Stimulated activated CD4-positive, alpha-beta T cell treated with anti-CD3 and anti-CD28 coated beads, Interleukin-4, amount 100 ng/mL, for 1 hour (primary cell): ENCODE data around the gene ACHE.
"Not testable (repeated sequence)": the region's sequence is repeated elsewhere in the genome, so short reads cannot be mapped to it uniquely, and the experiment has no call there.

Experiments
- DNase-seq: peaks from one replicate; pipeline ENCODE4 v3.0.0-alpha.2; 2020

ACHE gene

GRCh38 chr7:100860702-100861615 is 34.7 kb downstream of the ACHE start:
- no peak for DNase-seq

- no peak for DNase-seq
These were observed 35.8 kb downstream of the ACHE start for GRCh38 chr7:100859856-100860255.

DNA sequence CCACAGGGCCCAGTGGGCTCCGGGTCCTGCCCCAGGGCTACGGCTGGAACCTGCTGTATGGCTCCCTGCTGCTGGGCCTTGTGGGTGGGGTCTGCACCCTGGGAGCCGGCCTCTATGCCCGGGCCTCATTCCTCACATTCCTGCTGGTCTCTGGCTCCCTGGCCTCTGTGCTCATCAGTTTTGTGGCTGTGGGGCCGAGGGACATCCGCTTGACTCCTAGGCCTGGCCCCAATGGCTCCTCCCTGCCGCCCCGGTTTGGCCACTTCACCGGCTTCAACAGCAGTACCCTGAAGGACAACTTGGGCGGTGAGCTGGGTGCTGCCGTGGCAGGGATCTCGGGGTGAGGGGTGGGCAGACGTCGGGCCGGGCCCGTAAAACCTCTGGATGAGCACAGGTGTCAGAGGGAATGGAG is 38.8 kb downstream of the ACHE start:
- DNase-seq = no peak

DNA sequence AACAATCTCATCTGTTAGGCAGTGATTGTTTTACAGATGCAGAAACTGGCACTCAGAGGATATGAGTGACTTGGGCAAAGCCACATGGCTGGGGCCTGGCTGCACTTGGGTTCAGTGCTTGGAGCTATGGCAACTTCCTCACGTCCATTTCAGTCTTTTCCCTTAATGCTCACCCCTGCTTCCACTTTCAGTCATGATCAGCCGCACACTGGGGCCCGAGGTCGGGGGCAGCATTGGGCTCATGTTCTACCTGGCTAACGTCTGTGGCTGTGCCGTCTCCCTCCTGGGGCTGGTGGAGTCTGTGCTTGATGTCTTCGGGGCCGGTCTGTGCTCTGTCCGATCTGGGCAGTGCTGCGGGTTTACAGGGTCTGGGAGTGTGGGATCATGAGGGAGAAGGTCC is 40.2 kb downstream of the ACHE start:
- no peak for DNase-seq

DNA sequence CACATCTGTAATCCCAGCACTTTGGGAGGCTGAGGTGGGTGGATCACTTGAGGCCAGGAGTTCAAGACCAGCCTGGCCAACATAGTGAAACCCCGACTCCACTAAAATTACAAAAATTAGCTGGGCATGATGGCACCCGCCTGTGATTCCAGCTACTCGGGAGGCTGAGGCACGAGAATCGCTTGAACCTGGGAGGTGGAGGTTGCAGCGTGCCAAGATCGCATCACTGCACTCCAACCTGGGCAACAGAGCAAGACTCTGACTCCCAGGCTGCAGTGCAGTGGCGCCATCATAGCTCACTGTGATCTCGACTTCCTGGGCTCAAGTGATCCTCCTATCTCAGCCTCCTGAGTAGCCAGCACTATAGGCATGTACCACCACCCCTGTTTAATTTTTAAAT is 40.8 kb downstream of the ACHE start:
- not testable (repeated sequence) for DNase-seq

DNA sequence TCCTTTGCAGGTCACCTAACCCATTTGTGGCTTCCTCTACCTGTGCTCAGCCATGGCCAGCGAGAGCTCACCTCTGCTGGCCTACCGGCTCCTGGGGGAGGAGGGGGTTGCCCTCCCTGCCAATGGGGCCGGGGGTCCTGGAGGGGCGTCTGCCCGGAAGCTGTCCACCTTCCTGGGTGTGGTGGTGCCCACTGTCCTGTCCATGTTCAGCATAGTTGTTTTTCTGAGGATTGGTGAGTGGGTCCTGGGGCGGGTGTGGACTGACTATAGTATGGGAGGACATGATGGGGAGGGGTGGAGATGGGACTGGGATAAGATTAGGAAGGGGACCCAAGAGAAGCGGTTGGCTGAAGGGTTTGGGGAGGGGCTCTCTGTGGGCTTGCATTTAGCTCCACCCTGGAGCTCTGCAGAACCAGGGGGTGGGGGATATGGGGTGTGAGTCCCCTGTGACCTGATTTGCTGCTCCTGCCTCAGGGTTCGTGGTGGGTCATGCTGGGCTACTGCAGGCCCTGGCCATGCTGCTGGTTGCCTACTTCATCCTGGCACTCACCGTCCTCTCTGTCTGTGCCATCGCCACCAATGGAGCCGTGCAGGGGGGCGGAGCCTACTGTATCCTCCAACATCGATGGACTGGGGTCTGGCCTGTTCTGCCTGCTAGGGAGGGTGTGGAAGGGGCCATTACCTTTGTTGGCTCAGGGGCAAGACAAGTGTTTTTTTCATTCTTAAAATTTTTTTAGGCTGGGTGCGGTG is 41.4 kb downstream of the ACHE start:
- no peak for DNase-seq

DNA sequence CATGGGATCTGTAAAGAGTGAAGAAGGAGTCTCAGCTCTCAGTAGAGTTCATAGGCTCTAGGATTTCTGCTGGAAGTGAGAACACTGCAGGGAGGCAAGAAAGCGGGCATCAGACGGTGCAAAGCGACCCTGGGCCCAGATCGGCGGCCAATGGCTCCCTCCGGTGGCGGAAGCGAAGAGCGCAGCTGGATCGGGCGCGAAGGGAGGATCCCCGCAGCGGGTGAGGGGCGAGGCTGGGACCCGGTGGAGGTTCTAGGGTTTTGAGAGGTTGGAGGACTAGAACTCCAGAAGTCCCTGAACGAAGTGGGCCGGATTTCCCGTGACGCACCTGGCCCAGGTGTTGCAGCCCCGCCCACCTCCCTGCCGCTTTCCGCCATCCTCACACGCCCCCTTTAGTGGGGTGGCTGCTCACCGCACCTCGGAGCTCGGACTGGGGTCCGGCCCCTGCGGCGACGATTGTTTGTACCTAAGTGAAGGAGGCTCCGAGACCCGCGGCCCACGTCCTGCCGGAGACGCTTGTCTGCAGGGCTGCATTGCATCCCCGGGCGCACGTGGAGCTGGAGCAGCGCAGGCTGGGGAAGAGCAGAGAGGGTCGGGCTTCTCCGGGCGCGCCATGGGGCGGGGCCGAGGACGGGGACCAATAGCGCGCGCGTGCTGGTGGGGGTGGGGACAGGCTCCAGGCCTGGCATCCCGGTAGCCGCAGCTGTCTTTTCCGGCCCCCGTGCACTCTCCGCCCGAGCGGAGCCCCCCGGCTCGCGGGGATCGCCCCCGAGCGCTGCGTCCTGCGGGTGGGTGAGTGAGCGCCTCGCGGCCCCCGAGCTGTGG is 43.4 kb downstream of the ACHE start, which contains the start of gene SLC12A9:
SLC12A9 (plus strand) TSS at position 666 of the 825 bp plus-strand sequence. CDS start 1,485 bp downstream, outside the sequence.
- DNase-seq = peak; percentile 88

DNA sequence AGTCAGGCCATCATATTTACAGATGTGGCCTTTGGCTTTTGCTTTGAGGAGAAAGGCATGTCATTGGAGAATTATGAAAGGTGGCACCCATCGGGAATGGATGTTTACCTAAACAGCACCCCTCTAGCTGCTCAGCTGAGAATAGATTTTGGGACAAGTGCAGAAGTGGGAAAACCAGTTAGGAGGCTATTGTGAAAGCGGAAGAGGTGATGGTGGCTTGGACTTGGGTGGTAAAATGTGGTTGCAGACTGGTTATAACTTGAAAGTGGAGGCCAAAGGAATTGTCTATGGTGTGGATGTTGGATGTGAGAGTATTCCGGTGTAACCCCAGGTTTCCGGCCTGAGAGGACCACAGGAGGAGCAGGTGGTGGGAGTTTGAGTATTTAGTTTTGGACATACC is 48.3 kb downstream of the ACHE start:
- DNase-seq = no peak

- DNase-seq = no peak
These were observed 55.1 kb downstream of the ACHE start for GRCh38 chr7:100840470-100841100.
